AG10803 (cell line): ENCODE measurements around the gene RRAGA.

ENCODE experiments used
- DNase-seq: peaks from one replicate; pipeline ENCODE4 v3.0.0; 2010; ENCODE audit warnings: low read depth
- H3K4me3 ChIP-seq: 2 replicates; pipeline ENCODE4 v1.5.1; 2011; ENCODE audit warnings: mild to moderate bottlenecking, low read length, control low read depth
- CTCF ChIP-seq: conservative IDR thresholded peaks from 2 replicates; pipeline ENCODE4 v1.5.1; 2011; ENCODE audit warnings: mild to moderate bottlenecking, low read length, control low read depth, inconsistent platforms

Gene RRAGA

DNA sequence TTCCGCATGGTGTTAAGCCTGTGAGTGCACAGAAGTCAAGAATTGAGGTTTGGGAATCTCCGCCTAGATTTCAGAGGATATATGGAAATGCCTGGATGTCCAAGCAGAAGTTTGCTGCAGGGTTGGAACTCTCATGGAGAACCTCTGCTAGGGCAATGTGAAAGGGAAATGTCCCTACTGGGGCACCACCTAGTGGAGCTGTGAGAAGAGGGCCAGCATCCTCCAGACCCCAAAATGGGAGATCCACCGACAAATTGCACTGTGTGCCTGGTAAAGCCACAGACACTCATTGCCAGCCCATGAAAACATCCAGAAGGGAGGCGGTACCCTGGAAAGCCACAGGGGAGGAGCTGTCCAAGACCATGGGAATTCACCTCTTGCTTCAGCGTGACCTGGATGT lies 12.6 kb upstream of the RRAGA start:
- no peak for TF ChIP-seq CTCF
- no peak for DNase-seq
- H3K4me3 ChIP-seq: no peak overlapping the region

DNA sequence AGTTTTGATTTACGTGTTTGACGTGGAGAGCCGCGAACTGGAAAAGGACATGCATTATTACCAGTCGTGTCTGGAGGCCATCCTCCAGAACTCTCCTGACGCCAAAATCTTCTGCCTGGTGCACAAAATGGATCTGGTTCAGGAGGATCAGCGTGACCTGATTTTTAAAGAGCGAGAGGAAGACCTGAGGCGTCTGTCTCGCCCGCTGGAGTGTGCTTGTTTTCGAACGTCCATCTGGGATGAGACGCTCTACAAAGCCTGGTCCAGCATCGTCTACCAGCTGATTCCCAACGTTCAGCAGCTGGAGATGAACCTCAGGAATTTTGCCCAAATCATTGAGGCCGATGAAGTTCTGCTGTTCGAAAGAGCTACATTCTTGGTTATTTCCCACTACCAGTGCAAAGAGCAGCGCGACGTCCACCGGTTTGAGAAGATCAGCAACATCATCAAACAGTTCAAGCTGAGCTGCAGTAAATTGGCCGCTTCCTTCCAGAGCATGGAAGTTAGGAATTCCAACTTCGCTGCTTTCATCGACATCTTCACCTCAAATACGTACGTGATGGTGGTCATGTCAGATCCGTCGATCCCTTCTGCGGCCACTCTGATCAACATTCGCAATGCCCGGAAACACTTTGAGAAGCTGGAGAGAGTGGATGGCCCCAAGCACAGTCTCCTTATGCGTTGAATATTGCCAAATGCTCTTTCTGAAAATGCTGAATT lies 850 bp downstream of the RRAGA start:
- peak; percentile 52 for DNase-seq
- TF ChIP-seq CTCF: no peak
- H3K4me3 ChIP-seq: peak overlapping the region; percentile 75

- peak overlapping the region; percentile 75 for H3K4me3 ChIP-seq
- DNase-seq: no peak
- TF ChIP-seq CTCF: no peak
Measured at GRCh38 chr9:19050637-19051591, 1.7 kb downstream of the RRAGA start.

DNA sequence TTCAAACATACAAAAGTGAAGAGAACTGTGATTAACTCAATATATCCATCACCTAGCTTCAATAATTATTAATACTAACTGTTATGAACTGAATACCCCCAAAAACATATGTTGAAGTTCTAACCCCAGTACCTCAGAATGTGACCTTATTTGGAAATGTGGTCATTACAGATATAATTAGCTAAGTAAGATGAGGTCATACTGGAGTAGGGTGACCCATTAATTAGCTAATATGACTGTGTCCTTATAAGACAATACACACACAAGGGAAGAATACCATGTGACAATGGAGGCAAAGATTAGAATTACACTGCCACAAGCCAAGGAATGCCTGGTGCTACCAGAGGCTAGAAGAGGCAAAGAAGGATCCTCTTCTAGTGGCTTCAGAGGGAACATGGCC lies 7.8 kb downstream of the RRAGA start:
- DNase-seq: no peak
- H3K4me3 ChIP-seq: no peak overlapping the region
- TF ChIP-seq CTCF: no peak

GRCh38 chr9:19074229-19074628 lies 25.0 kb downstream of the RRAGA start:
- no peak for TF ChIP-seq CTCF
- H3K4me3 ChIP-seq: no peak overlapping the region
- no peak for DNase-seq

GRCh38 chr9:19074836-19075235 lies 25.6 kb downstream of the RRAGA start:
- DNase-seq: no peak

More at GRCh38 chr9:19074836-19075235, 25.6 kb downstream of the RRAGA start:
- no peak overlapping the region for H3K4me3 ChIP-seq
- TF ChIP-seq CTCF: no peak
